Sigmoid colon (tissue), 7 donors: ENCODE measurements around the gene TECR. TPM values are rescaled to one million over a fixed set of nuclear protein-coding genes. Genes with fewer than 3 reads are reported as not detected.
"Not testable (repeated sequence)": the region's sequence is repeated elsewhere in the genome, so short reads cannot be mapped to it uniquely, and the experiment has no call there.

Experiments
- DNase-seq: peaks from one replicate; pipeline ENCODE4 v3.0.0-alpha.2; 2019
- H3K27ac ChIP-seq, 4 donors: fragments of 200-600 bp; sonication (generic); one replicate each; pipeline ENCODE4 v1.5.1; 2016 to 2019; ENCODE audit warnings: mild to moderate bottlenecking in 1 of 4
- H3K27me3 ChIP-seq, 3 donors: fragments of 200-600 bp; sonication (generic); one replicate each; pipeline ENCODE4 v1.5.1; 2019; ENCODE audit warnings: mild to moderate bottlenecking in 1 of 3
- H3K36me3 ChIP-seq, 4 donors: fragments of 200-600 bp; sonication (generic); one replicate each; pipeline ENCODE4 v1.5.1; 2016 to 2019
- H3K4me1 ChIP-seq, 4 donors: fragments of 200-600 bp; sonication (generic); one replicate each; pipeline ENCODE4 v1.5.1; 2017 to 2019
- H3K4me3 ChIP-seq, 4 donors: fragments of 200-600 bp; sonication (generic); one replicate each; pipeline ENCODE4 v1.5.1; 2017 to 2019; ENCODE audit warnings: mild to moderate bottlenecking in 2 of 4, moderate library complexity in 1 of 4
- H3K9me3 ChIP-seq, 4 donors: fragments of 200-600 bp in 3 of 4; sonication (generic) in 3 of 4; one replicate each; pipeline versions ENCODE4 v1.5.1 to v1.6.1; 2013 to 2019
- EP300 ChIP-seq, 4 donors: sonication (generic); formaldehyde crosslinking; IDR thresholded peaks; one replicate each; pipeline ENCODE4 v1.6.1; 2017; ENCODE audit warnings: antibody characterized with exemption in 4 of 4
- POLR2A ChIP-seq, 2 donors: fragments of 450-650 bp; IDR thresholded peaks; one replicate each; pipeline ENCODE4 v1.6.1; 2016; ENCODE audit warnings: antibody characterized with exemption in 2 of 2, mild to moderate bottlenecking in 2 of 2, moderate library complexity in 2 of 2
- POLR2AphosphoS5 ChIP-seq, 4 donors: sonication (generic); formaldehyde crosslinking; IDR thresholded peaks; one replicate each; pipeline ENCODE4 v1.6.1; 2017; ENCODE audit warnings: antibody characterized with exemption in 4 of 4
- WGBS, 2 donors: extraction: QIAGEN DNeasy Blood & Tissue Kit; methylation state at CpG; one replicate each; pipeline ENCODE4 v1.1.7; 2013; 5-methylcytosine and 5-hydroxymethylcytosine counted together
- intact Hi-C: fragments of 100-400 bp; cut with DNase I; formaldehyde crosslinking; loops from one replicate; pipeline ENCODE4 v1.15.1; 2023
- polyA plus RNA-seq, 3 donors: library from polyadenylated mRNA; stranded (reverse); fragments of 200-250 nt; gene quantifications; one replicate each; pipeline ENCODE4 v1.2.3, GENCODE V29; 2013
- total RNA-seq, 4 donors: library from RNA; depleted of rRNA; stranded (reverse); fragments of >200 nt; gene quantifications; one replicate each; pipeline ENCODE4 v1.1.0, GENCODE V29; 2016
- TF ChIP-seq, protein P1 (sequence below), 4 experiments: fragments of 450-650 bp in 3 of 4; fragments of 200-600 bp in 1 of 4; IDR thresholded peaks; one replicate each; pipeline ENCODE4 v1.5.1; 2016 to 2019; ENCODE audit warnings: antibody characterized with exemption in 4 of 4, mild to moderate bottlenecking in 3 of 4, moderate library complexity in 2 of 4
- donor health status: healthy with polysubstance abuse.
- donor health status: Bipolar disorder and iron deficiency.
- donor health status: healthy.

The TECR gene
- total and polyA plus RNA-seq, 7 donors, result 20.6 to 139 (median 32.4) TPM

DNA sequence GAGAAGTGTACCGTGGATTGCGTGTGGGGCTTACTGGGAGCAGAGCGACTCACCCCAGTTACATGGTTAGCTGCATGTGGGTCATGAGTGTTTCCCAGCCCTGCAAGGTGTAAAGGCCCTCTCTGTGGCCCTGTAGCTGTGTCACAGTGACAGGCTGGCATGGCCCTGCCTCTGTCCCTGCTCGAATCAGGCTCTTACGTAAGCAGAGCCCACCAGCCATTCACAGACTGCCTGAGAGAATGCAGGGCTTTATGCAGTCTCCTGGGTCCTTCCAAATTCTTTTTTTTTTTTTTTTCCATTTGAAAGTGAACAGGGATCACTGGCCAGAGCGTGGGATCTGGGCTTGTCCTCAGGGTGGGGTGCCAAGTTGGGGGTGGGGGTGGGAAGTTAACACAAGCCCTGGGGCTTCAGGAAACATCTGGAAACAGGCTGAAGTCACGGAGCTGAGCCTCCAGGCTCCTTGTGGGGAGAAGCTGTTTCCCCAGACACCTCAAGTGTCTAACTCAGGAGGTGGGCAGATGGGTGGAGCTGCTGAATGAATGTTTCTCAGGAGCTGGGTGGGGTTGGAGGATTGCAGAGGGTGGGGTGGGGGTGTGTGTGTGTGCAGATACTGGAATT lies 13.4 kb downstream of the TECR start:
- no peak for DNase-seq
- H3K36me3 ChIP-seq, result no peaks in the 10 kb centered on the region
- intact Hi-C loops, result no loop called here
- H3K4me1 ChIP-seq, result peaks cover 0 to 16% (median 8%) of the 10 kb centered on the region in 4 donors
- peak overlapping the region in 1 of 4 donors; percentile 25 for H3K27ac ChIP-seq
- TF ChIP-seq EP300 (IDR thresholded peaks at IDR 0.05), result no peak
- TF ChIP-seq POLR2AphosphoS5 (IDR thresholded peaks at IDR 0.05), result peak in 1 of 4 donors; percentile 12
- H3K9me3 ChIP-seq, result no peaks in the 10 kb centered on the region
- no peaks in the 10 kb centered on the region for H3K27me3 ChIP-seq
- no peak overlapping the region for H3K4me3 ChIP-seq
- WGBS, 2 donors, result 57 to 59% methylated on average over 7 of the region's 7 CpGs

DNA sequence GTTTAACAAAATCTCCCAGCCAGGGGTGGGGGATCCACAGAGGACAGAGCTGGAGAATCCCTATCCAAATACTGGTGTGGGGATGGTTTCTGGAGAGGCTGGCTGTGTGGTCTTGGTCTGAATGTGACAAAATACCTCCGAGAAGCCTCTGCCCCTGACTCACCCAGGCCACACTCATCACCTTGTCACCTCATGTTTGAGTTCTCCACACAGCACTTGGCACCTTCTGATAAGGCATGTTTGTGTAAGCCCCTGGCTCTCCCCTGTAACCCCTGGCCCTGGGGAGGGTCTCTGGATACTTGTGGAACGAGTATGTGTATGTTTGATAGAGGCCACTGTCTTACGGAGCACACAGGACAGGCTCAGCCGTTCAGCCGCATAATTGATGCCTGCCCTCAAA lies 14.7 kb downstream of the TECR start:
- Histone ChIP-seq H3K4me3 (no peak overlapping the region), H3K4me1 (peaks cover 0 to 16% (median 8%) of the 10 kb centered on the region in 4 donors), H3K36me3 (peaks cover 0 to 7% (median 4%) of the 10 kb centered on the region in 4 donors), H3K9me3 (no peaks in the 10 kb centered on the region), H3K27ac (no peak overlapping the region), H3K27me3 (no peaks in the 10 kb centered on the region)
- intact Hi-C loops, result no loop called here
- 91 to 93% methylated on average over 5 of the region's 5 CpGs for WGBS, 2 donors
- TF ChIP-seq, protein P1, sequence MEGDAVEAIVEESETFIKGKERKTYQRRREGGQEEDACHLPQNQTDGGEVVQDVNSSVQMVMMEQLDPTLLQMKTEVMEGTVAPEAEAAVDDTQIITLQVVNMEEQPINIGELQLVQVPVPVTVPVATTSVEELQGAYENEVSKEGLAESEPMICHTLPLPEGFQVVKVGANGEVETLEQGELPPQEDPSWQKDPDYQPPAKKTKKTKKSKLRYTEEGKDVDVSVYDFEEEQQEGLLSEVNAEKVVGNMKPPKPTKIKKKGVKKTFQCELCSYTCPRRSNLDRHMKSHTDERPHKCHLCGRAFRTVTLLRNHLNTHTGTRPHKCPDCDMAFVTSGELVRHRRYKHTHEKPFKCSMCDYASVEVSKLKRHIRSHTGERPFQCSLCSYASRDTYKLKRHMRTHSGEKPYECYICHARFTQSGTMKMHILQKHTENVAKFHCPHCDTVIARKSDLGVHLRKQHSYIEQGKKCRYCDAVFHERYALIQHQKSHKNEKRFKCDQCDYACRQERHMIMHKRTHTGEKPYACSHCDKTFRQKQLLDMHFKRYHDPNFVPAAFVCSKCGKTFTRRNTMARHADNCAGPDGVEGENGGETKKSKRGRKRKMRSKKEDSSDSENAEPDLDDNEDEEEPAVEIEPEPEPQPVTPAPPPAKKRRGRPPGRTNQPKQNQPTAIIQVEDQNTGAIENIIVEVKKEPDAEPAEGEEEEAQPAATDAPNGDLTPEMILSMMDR (IDR thresholded peaks at IDR 0.05), result no peak
- no peak for TF ChIP-seq POLR2A (IDR thresholded peaks at IDR 0.05)
- TF ChIP-seq POLR2AphosphoS5 (IDR thresholded peaks at IDR 0.05), result no peak
- TF ChIP-seq EP300 (IDR thresholded peaks at IDR 0.05), result no peak
- no peak for DNase-seq

DNA sequence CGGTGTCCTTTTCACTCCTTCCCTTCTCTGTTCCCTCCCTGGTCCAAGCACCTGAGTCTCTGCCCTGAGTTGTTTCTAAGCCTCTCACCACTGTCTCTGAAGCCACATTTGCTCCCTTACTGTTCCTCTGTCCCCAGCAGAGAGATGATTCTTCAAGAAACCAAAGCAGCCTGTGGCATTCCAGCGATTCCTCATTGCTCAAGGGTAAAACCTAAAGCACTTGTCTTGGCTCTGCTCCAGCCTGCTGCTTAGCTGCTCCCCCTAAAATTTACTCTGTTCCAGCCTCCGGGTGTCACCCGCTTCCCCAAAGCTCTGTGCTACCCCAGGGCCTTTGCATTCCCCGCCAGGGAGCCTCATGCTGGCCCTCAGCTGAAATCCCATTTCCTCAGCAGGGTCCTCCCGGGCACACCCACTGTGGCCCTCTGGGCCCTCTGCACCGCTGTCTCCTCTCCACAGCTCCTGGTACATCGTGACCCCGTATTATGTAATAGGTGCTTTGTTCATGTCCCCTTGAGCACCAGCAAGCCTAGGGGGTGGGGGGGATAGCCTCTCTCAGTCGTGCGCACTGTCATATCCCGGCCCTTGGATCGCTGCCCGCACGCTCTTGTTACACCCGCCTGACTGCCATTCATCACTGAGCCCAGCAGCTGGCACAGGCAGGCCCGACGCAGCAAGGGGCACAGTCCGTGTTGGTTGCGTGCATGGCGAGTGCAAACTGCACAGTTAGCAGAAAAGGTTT lies 15.8 kb downstream of the TECR start:
- Histone ChIP-seq H3K36me3 (peaks cover 0 to 18% (median 4%) of the 10 kb centered on the region in 4 donors), H3K4me3 (no peak overlapping the region), H3K9me3 (no peaks in the 10 kb centered on the region), H3K27ac (no peak overlapping the region), H3K27me3 (no peaks in the 10 kb centered on the region), H3K4me1 (peaks cover 0 to 16% (median 8%) of the 10 kb centered on the region in 4 donors)
- intact Hi-C loops, result no loop called here
- DNase-seq, result peak; percentile 77
- TF ChIP-seq POLR2A (IDR thresholded peaks at IDR 0.05) (no peak), POLR2AphosphoS5 (IDR thresholded peaks at IDR 0.05) (no peak), EP300 (IDR thresholded peaks at IDR 0.05) (no peak)
- TF ChIP-seq, protein P1 (IDR thresholded peaks at IDR 0.05), result no peak
- 72 to 85% methylated on average over 21 of the region's 21 CpGs for WGBS, 2 donors

DNA sequence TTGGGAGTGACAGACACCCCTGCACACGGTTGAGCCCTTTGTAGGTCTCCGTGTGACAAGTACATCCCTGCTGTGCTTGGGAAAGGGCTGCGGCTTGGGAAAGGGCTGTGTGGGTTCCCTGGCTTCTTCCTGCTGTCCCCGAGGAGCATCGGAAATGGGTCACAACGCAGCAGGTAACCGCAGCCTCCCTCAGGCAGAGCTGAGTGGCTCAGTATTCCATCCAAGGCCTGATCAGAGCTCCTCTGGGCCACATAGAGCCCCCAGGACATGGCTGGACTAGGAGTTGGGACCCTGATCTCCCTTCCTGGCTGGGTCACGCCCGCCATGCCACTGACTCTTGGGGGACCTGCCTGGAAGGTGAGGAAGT lies 16.3 kb downstream of the TECR start:
- no peaks in the 10 kb centered on the region for H3K9me3 ChIP-seq
- 84 to 91% methylated on average over 9 of the region's 9 CpGs for WGBS, 2 donors
- H3K4me1 ChIP-seq, result peaks cover 0 to 16% (median 8%) of the 10 kb centered on the region in 4 donors
- no peaks in the 10 kb centered on the region for H3K27me3 ChIP-seq
- no peak for DNase-seq
- intact Hi-C loops, result no loop called here
- TF ChIP-seq POLR2AphosphoS5 (IDR thresholded peaks at IDR 0.05) (no peak), POLR2A (IDR thresholded peaks at IDR 0.05) (no peak), EP300 (IDR thresholded peaks at IDR 0.05) (no peak)
- TF ChIP-seq, protein P1 (IDR thresholded peaks at IDR 0.05), result no peak
- H3K27ac ChIP-seq, result no peak overlapping the region
- no peak overlapping the region for H3K4me3 ChIP-seq
- H3K36me3 ChIP-seq, result peaks cover 0 to 22% (median 4%) of the 10 kb centered on the region in 4 donors

DNA sequence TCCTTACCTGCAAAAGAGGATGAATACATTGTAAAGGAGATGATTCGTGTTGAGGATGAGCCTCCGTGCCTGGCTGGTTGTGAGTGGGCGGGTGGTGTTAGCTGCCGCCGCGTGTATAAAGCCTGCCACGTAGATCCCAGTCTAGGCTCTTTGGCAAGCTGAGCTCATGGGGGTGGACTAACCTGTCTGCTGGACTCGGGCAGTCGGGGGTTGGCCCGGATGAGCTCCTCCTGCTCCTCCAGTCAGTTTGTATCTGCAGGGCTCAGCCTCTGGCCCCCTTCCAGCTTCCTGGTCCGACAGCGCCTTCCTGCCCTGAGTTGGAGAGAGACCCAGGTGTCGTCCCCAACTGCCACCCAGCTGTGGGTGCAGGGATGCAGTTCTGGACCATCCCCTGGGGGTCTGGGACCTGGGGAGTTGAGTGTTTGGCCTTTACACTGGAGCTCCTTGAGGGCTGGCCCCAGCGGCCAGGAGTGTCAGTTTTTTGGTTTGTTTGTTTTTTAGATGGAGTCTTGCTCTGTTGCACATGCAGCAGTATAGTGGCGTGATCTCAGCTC lies 20.9 kb downstream of the TECR start:
- TF ChIP-seq POLR2A (IDR thresholded peaks at IDR 0.05) (no peak), POLR2AphosphoS5 (IDR thresholded peaks at IDR 0.05) (no peak), EP300 (IDR thresholded peaks at IDR 0.05) (no peak)
- TF ChIP-seq, protein P1 (IDR thresholded peaks at IDR 0.05), result no peak
- intact Hi-C loops, result no loop called here
- Histone ChIP-seq H3K4me1 (peaks cover 0 to 6% (median 5%) of the 10 kb centered on the region in 4 donors), H3K4me3 (no peak overlapping the region), H3K27me3 (no peaks in the 10 kb centered on the region), H3K27ac (no peak overlapping the region), H3K36me3 (peaks cover 0 to 32% (median 4%) of the 10 kb centered on the region in 4 donors), H3K9me3 (no peaks in the 10 kb centered on the region)
- DNase-seq, result no peak
- 19 to 47% methylated on average over 15 of the region's 15 CpGs for WGBS, 2 donors

DNA sequence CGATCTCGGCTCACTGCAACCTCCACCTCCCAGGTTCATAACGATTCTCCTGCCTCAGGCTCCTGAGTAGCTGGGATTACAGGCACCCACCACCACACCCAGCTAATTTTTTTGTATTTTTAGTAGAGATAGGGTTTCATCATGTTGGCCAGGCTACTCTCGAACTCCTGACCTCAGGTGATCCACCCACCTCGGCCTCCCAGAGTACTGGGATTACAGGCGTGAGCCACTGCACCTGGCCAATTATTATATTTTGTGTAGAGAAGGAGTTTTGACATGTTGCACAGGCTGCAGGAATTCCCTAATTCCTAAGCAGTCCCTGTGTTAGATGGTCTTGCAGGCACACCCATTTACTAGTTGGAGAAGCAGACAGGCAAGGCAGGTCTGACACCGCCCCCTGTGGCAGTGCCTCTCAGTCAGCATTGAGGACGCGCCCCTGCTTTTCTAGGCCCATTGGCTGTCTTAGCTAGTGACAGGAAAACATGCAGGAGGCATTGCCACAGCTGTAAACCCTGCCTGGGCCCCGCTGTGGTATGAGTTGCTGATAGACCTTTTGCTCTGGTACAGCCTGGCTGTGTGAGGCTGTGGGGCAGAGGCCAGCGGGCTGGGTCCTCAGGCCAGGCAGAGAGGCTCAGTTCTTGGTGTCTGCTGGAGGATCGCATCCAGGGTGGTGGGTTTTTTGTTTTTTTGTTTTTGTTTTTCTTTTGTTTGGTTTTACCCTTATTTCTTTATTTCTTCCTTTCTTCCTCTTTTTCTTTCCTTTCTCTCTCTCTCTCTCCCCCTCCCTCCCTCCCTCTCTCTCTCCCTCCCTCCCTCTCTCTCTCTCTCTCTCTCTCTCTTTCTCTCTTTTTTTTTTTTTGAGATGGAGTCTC lies 22.0 kb downstream of the TECR start:
- intact Hi-C loops, result not testable (repeated sequence)
- WGBS, 2 donors, result 36 to 54% methylated on average over 12 of the region's 12 CpGs

DNA sequence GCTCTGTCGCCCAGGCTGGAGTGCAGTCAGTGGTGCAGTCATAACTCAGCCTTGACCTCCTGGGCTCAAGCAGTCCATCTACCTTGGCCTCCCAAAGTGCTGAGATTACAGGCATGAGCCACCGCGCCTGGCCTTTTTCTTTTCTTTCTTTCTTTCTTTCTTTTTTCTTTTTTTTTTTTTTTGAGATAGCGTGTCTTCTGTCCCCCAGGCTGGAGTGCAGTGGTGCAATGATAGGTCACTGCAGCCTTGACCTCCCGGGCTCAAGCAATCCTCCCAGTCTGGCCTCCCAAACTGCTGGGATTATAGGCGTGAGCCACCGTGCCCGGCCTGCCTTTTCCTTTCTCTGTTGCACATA lies 22.6 kb downstream of the TECR start:
- DNase-seq, H3K27me3 ChIP-seq, H3K9me3 ChIP-seq, intact Hi-C loops, H3K4me1 ChIP-seq, H3K4me3 ChIP-seq, H3K27ac ChIP-seq: not testable (repeated sequence)
- WGBS, 2 donors, result 83 to 90% methylated on average over 8 of the region's 8 CpGs
- peaks cover 0 to 32% (median 4%) of the 10 kb centered on the region in 4 donors for H3K36me3 ChIP-seq

More for the DNA sequence above, 22.0 kb downstream of the TECR start:
- H3K4me3 ChIP-seq, H3K27me3 ChIP-seq, H3K4me1 ChIP-seq, H3K9me3 ChIP-seq, DNase-seq, H3K27ac ChIP-seq: not testable (repeated sequence)
- peaks cover 0 to 32% (median 4%) of the 10 kb centered on the region in 4 donors for H3K36me3 ChIP-seq
